ENCODE data around the gene ABO.
"Not testable (repeated sequence)": the region's sequence is repeated elsewhere in the genome, so short reads cannot be mapped to it uniquely, and the experiment has no call there.

The ABO gene

GRCh38 chr9:133275105-133276000, at the start of gene ABO:
ABO (minus strand) TSS chr9:133275201.
- peak; percentile 36 to 50 for DNase-seq

- no peak for DNase-seq
Measured at GRCh38 chr9:133323991-133324703, 49.1 kb upstream of the ABO start.

- no peak for DNase-seq
Measured at GRCh38 chr9:133323211-133323610, 48.2 kb upstream of the ABO start.

- DNase-seq, result no peak
Measured at GRCh38 chr9:133322701-133323100, 47.7 kb upstream of the ABO start.

GRCh38 chr9:133321411-133321935, 46.5 kb upstream of the ABO start:
- DNase-seq, result no peak

GRCh38 chr9:133320421-133320881, 45.5 kb upstream of the ABO start:
- no peak for DNase-seq

GRCh38 chr9:133317551-133317950, 42.5 kb upstream of the ABO start:
- not testable (repeated sequence) for DNase-seq

- no peak for DNase-seq
Measured at GRCh38 chr9:133315997-133316396, 41.0 kb upstream of the ABO start.

- DNase-seq, result no peak
Measured at GRCh38 chr9:133309608-133310007, 34.6 kb upstream of the ABO start.

- no peak for DNase-seq
Measured at GRCh38 chr9:133307301-133307700, 32.3 kb upstream of the ABO start.

- no peak for DNase-seq
Measured at GRCh38 chr9:133306242-133307204, 31.5 kb upstream of the ABO start.

- no peak for DNase-seq
Measured at GRCh38 chr9:133305731-133306130, 30.7 kb upstream of the ABO start.

GRCh38 chr9:133304477-133305377, 29.7 kb upstream of the ABO start:
- DNase-seq, result no peak

- no peak for DNase-seq
Measured at GRCh38 chr9:133304158-133304470, 29.1 kb upstream of the ABO start.

GRCh38 chr9:133303266-133304157, 28.5 kb upstream of the ABO start:
- DNase-seq, result no peak

- no peak for DNase-seq
Measured at GRCh38 chr9:133301253-133302230, 26.5 kb upstream of the ABO start.

GRCh38 chr9:133299996-133300395, 25.0 kb upstream of the ABO start:
- DNase-seq, result not testable (repeated sequence)

- DNase-seq, result no peak
Measured at GRCh38 chr9:133294257-133294656, 19.3 kb upstream of the ABO start.

- no peak for DNase-seq
Measured at GRCh38 chr9:133290751-133291302, 15.8 kb upstream of the ABO start.

Measured in NCI-H1930 (cell line).